SK-N-SH (cell line): ENCODE measurements around the gene ASTL. TPM values are rescaled to one million over a fixed set of nuclear protein-coding genes. Genes with fewer than 3 reads are reported as not detected.

Experiments used
- CTCF ChIA-PET: fragments of 300-600, 350-600 bp; formaldehyde crosslinking; extraction: SDS; loops from one replicate; lab custom pipeline; 2021; lab: Yijun Ruan, JAX
- POLR2A ChIA-PET: fragments of 350-600 bp; sonication (Branson Sonifier 250); formaldehyde crosslinking; extraction: SDS; loops from one replicate; lab custom pipeline; 2020; ENCODE audit warnings: antibody characterized with exemption, inconsistent platforms; lab: Yijun Ruan, JAX
- DNase-seq: peaks from one replicate; pipeline ENCODE4 v3.0.0; 2012
- H2AFZ ChIP-seq: fragments of 200-600 bp; sonication (generic); 2 replicates; pipeline ENCODE4 v1.8.1; 2016; ENCODE audit warnings: antibody characterized with exemption, mild to moderate bottlenecking, low read depth
- H3F3A ChIP-seq: fragments of 200-600 bp; sonication (generic); replicated peaks from 2 replicates; pipeline ENCODE3; 2016; ENCODE audit warnings: antibody characterized with exemption, mild to moderate bottlenecking; ENCODE audit not compliant: insufficient read depth
- H3K27ac ChIP-seq, 2 experiments: fragments of 200-500 bp in 1 of 2; fragments of 200-600 bp in 1 of 2; sonication (Bioruptor generic) in 1 of 2; sonication (generic), shearing (Covaris generic) in 1 of 2; 2 replicates each; pipeline versions ENCODE4 v1.5.1 to v1.6.1; 2014 to 2016; ENCODE audit warnings: low read depth in 2 of 2, inconsistent platforms in 1 of 2, low read length in 1 of 2, mild to moderate bottlenecking in 1 of 2, mixed read lengths in 1 of 2
- H3K27me3 ChIP-seq: fragments of 200-600 bp; sonication (generic), shearing (Covaris generic); 2 replicates; pipeline ENCODE4 v1.6.1; 2016; ENCODE audit warnings: mixed run types; ENCODE audit not compliant: insufficient read depth
- H3K36me3 ChIP-seq, 2 experiments: fragments of 200-500 bp in 1 of 2; fragments of 200-600 bp in 1 of 2; sonication (Bioruptor generic) in 1 of 2; sonication (generic) in 1 of 2; replicated peaks in 1 of 2; 2 replicates each; pipeline versions ENCODE3 to v1.5.1; 2014 to 2016; ENCODE audit warnings: low read length in 1 of 2, mild to moderate bottlenecking in 1 of 2; ENCODE audit not compliant: insufficient read depth in 2 of 2, control insufficient read depth in 1 of 2
- H3K4me1 ChIP-seq, 2 experiments: fragments of 200-500 bp in 1 of 2; fragments of 200-600 bp in 1 of 2; sonication (Bioruptor generic) in 1 of 2; sonication (generic), shearing (Covaris generic) in 1 of 2; 2 replicates each; pipeline versions ENCODE4 v1.5.1 to v1.6.1; 2014 to 2016; ENCODE audit warnings: low read depth in 1 of 2, low read length in 1 of 2, mixed run types in 1 of 2; ENCODE audit not compliant: insufficient read depth in 2 of 2, control insufficient read depth in 1 of 2
- H3K4me2 ChIP-seq: fragments of 200-600 bp; sonication (generic), shearing (Covaris generic); 2 replicates; pipeline ENCODE4 v1.6.1; 2017; ENCODE audit warnings: mixed run types
- H3K4me3 ChIP-seq, 2 experiments: fragments of 200-500 bp in 1 of 2; fragments of 200-600 bp in 1 of 2; sonication (Bioruptor generic) in 1 of 2; sonication (generic), shearing (Covaris generic) in 1 of 2; 2 replicates each; pipeline versions ENCODE4 v1.5.1 to v1.8.1; 2014 to 2016; ENCODE audit warnings: low read depth in 2 of 2, inconsistent platforms in 1 of 2, low read length in 1 of 2, mild to moderate bottlenecking in 1 of 2, mixed read lengths in 1 of 2, moderate library complexity in 1 of 2
- H3K79me2 ChIP-seq: fragments of 200-600 bp; sonication (generic); 2 replicates; pipeline ENCODE4 v1.8.1; 2017; ENCODE audit warnings: mild to moderate bottlenecking; ENCODE audit not compliant: insufficient read depth
- H3K9ac ChIP-seq: fragments of 200-600 bp; sonication (generic); 2 replicates; pipeline ENCODE4 v1.6.1; 2017; ENCODE audit warnings: mixed run types
- H3K9me2 ChIP-seq: fragments of 200-600 bp; sonication (generic); 2 replicates; pipeline ENCODE4 v1.6.1; 2017; ENCODE audit warnings: mixed run types
- H3K9me3 ChIP-seq: fragments of 200-600 bp; sonication (generic); 2 replicates; pipeline ENCODE4 v1.6.1; 2017; ENCODE audit warnings: mixed run types, mild to moderate bottlenecking, moderate library complexity
- H4K20me1 ChIP-seq: fragments of 200-600 bp; sonication (generic); 2 replicates; pipeline ENCODE4 v1.6.1; 2017; ENCODE audit warnings: mild to moderate bottlenecking, mixed run types; ENCODE audit not compliant: insufficient read depth
- CTCF ChIP-seq: fragments of 200-600 bp; sonication (generic); IDR thresholded peaks from 2 replicates; pipeline ENCODE4 v1.6.1; 2017; ENCODE audit warnings: antibody characterized with exemption, mild to moderate bottlenecking, moderate library complexity
- EZH2phosphoT487 ChIP-seq: fragments of 200-600 bp; sonication (generic); IDR thresholded peaks from 2 replicates; pipeline ENCODE4 v1.6.1; 2017; ENCODE audit warnings: low read depth, mixed run types, mild to moderate bottlenecking, antibody characterized with exemption, moderate library complexity, borderline replicate concordance
- FOXJ3 ChIP-seq: sonication (generic); formaldehyde crosslinking; IDR thresholded peaks from 2 replicates; pipeline ENCODE4 v1.5.1; 2020; ENCODE audit warnings: mild to moderate bottlenecking, missing genetic modification reagents
- FOXM1 ChIP-seq: IDR thresholded peaks from 2 replicates; pipeline ENCODE4 v1.4.0; 2012; ENCODE audit warnings: low read depth, mild to moderate bottlenecking
- GATA2 ChIP-seq: sonication (generic); formaldehyde crosslinking; IDR thresholded peaks from 2 replicates; pipeline ENCODE4 v1.5.0; 2020; ENCODE audit warnings: mild to moderate bottlenecking, missing genetic modification reagents
- MAX ChIP-seq: IDR thresholded peaks from 2 replicates; pipeline ENCODE4 v1.4.0; 2012; ENCODE audit warnings: low read depth
- MEF2A ChIP-seq: IDR thresholded peaks from 2 replicates; pipeline ENCODE4 v1.4.0; 2012; ENCODE audit warnings: low read depth, borderline replicate concordance
- NFIC ChIP-seq: IDR thresholded peaks from 2 replicates; pipeline ENCODE4 v1.4.0; 2012; ENCODE audit warnings: borderline replicate concordance
- NRF1 ChIP-seq: IDR thresholded peaks from 2 replicates; pipeline ENCODE4 v1.6.1; 2012; ENCODE audit warnings: low read depth, mild to moderate bottlenecking, low read length
- POLR2AphosphoS5 ChIP-seq: IDR thresholded peaks from 2 replicates; pipeline ENCODE4 v1.6.1; 2012; ENCODE audit warnings: low read depth, low read length
- RAD21 ChIP-seq: IDR thresholded peaks from 2 replicates; pipeline ENCODE4 v1.6.1; 2012; ENCODE audit warnings: mild to moderate bottlenecking, low read length
- RXRA ChIP-seq: IDR thresholded peaks from 2 replicates; pipeline ENCODE4 v1.4.0; 2012; ENCODE audit warnings: low read depth, mild to moderate bottlenecking, borderline replicate concordance
- TAF1 ChIP-seq: IDR thresholded peaks from 2 replicates; pipeline ENCODE4 v1.6.1; 2012; ENCODE audit warnings: low read depth, mild to moderate bottlenecking, low read length, moderate library complexity, borderline replicate concordance
- TEAD4 ChIP-seq: IDR thresholded peaks from 2 replicates; pipeline ENCODE4 v1.4.0; 2012; ENCODE audit warnings: mild to moderate bottlenecking, borderline replicate concordance; ENCODE audit not compliant: insufficient read depth
- USF2 ChIP-seq: fragments of 150-350 bp; IDR thresholded peaks from 2 replicates; pipeline ENCODE4 v1.6.1; 2017; ENCODE audit warnings: antibody characterized with exemption, low read length, low read depth, borderline replicate concordance
- ZBTB33 ChIP-seq: IDR thresholded peaks from 2 replicates; pipeline ENCODE4 v1.4.0; 2012; ENCODE audit warnings: low read depth, borderline replicate concordance
- WGBS: methylation state at CpG from one replicate; pipeline ENCODE4 v1.1.6; 2017; ENCODE audit warnings: low lambda C conversion rate; 5-methylcytosine and 5-hydroxymethylcytosine counted together
- polyA plus RNA-seq, 3 experiments: library from polyadenylated mRNA; depleted of rRNA; stranded (reverse); fragments of >200 nt; gene quantifications; 2 replicates each; pipeline ENCODE4 v1.2.3, GENCODE V29; 2012

ASTL gene
- polyA plus RNA-seq, 1 of the 3 experiments (the other 2 are of a cell fraction): not detected

DNA sequence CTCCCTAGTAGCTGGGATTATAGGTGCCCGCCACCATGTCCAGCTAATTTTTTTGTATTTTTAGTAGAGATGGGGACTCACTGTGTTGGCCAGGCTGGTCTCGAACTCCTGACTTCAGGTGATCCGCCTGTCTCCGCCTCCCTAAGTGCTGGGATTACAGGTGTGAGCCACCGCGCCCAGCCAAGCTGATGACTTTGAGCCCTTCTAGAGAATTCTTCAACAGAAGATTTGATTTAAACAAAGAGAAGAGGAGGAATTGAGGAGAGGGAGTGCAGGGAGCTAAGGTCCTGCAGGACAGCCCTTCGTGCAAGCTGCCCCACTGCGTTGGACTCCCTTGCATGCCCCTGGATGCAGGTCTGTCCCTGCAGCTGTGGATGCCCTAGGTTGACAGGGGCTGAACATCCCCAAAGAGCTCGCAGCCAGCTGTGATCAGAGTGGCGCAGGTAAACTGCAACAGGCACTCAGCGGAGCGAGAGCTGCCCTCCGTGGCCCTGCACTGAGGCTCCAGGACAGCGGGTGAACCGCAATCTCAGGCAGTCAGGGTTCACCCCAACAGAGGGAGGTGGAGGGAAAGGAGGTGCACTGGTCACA, 35.6 kb downstream of the ASTL start:
- Histone ChIP-seq H3K4me2 (no peak overlapping the region), H3K36me3 (no peaks in the 10 kb centered on the region), H3K4me3 (no peak overlapping the region), H3K9ac (no peak overlapping the region), H3K27ac (no peak overlapping the region), H3K27me3 (no peaks in the 10 kb centered on the region), H3K79me2 (no peaks in the 10 kb centered on the region), H3K9me3 (no peaks in the 10 kb centered on the region), H3F3A (no peaks in the 10 kb centered on the region), H2AFZ (no peak overlapping the region), H3K4me1 (peaks cover 0 to 3% of the 10 kb centered on the region in 2 experiments; a peak in 1 of 4 replicates), H3K9me2 (no peaks in the 10 kb centered on the region), H4K20me1 (no peaks in the 10 kb centered on the region)
- POLR2A ChIA-PET: interaction anchor here (0.7 kb wide), 1 partner anchor 147 kb away, joined by 4 read pairs; no protein-coding TSS in a partner anchor
- CTCF ChIA-PET: interaction anchor here (1.2 to 2.6 kb wide), 3 partner anchors 9 to 72 kb away, joined by 3 to 15 read pairs (median 7); no protein-coding TSS in a partner anchor
- DNase-seq: peak; percentile 9
- no peak for TF ChIP-seq TEAD4
- no peak for TF ChIP-seq RXRA
- no peak for TF ChIP-seq GATA2 (CRISPR knock-in tag)
- TF ChIP-seq EZH2phosphoT487: no peak
- TF ChIP-seq RAD21: no peak
- no peak for TF ChIP-seq NFIC
- TF ChIP-seq FOXJ3: no peak
- TF ChIP-seq FOXM1: no peak
- no peak for TF ChIP-seq ZBTB33
- no peak for TF ChIP-seq TAF1
- TF ChIP-seq NRF1: no peak
- no peak for TF ChIP-seq MEF2A
- no peak for TF ChIP-seq POLR2AphosphoS5
- TF ChIP-seq USF2: no peak
- TF ChIP-seq MAX: no peak
- TF ChIP-seq CTCF: no peak
- 93% methylated on average over 15 of the region's 15 CpGs for WGBS
